Superior temporal gyrus (tissue), 1 donor: Measurements from ENCODE around the gene REPIN1.

ENCODE experiments used
- DNase-seq: peaks from one replicate; pipeline ENCODE4 v3.0.0-alpha.2; 2016; ENCODE audit errors: extremely low spot score

The REPIN1 gene

DNA sequence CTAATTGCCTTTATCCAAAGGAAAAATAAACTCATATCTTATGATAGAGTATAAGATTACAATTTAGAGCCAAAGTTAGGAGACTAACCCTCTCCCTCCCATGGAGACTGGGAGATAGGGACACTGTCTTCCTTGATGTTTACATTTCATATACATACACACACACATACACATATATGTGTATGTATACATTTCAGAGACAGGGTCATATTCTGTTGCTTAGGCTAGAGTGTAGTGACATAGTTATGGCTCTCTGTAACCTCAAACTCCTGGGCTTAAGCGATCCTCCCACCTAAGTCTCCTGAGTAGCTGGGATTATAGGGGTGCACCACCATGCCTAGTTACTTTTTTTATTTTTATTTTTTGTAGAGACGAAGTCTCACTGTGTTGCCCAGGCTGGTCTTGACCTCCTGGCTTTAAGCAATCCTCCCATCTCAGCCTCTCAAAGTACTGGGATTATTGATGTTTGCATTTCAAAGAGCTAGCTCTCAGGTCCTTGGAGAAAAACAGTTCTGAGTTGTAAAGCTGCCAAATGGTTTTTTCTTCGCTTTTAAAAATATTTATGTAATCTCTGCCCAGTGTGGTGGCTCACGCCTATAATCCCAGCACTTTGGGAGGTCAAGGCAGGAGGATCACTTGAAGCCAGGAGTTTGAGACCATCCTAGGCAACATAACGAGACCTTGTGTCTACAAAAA lies 8.1 kb upstream of the REPIN1 start:
- no peak for DNase-seq

DNA sequence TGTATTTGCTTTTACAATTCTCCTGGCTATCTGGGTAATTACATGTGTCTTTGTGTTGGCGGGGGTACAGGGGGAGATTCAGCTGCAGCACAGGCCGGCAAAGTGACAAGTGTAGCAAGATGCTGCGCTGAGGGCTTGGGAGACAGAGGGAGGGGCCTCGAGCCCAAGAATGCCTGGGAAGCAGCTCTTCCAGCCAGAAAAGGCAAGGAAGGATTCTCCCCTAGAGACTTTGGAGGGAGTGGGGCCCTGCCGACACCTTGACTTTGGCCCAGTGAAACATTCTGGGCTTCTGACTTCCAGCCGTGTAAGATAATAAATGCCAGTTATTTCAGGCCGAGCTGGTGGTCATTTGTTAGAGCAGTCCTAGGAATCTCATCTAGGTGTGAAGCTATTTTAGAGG lies 7.2 kb upstream of the REPIN1 start:
- no peak for DNase-seq

DNA sequence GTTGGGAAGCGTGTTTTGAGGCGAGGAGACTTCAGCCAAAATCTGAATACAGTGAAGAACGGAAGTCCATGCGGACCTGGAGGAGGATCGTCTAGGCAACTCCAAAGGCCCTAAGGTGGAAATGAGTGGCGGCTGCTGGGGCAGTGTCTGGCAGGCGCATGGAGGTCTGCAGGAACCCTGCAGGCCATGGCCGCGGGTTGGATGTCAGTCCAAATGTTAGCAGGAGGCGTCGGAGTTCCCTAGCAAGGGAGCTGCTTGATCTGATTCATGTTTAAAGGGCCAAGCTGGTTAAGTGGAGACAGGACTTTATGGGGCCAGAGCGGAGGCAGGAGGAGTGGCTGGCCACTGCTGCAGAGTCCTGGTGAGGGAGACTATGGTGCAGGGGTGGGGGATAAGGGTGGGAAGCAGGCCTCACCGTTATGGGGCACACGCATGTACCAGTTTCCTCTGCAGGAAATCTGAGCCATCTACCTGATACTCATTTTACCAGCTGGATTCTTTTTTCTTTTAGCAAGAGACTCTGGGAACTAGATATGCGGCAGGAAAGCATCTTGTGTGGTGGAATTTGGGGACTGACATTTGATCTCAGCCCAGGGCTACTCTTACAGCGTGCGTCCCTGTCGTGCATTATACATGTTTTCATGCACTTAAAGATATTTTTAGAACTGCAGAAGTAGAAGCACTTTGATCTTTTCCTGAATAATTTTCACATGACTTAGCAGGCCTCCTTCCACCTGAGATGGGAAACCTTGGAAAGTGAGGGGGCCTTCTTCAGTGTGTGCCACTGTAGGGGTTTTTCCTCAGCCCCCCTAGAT lies 6.6 kb upstream of the REPIN1 start:
- DNase-seq = no peak

DNA sequence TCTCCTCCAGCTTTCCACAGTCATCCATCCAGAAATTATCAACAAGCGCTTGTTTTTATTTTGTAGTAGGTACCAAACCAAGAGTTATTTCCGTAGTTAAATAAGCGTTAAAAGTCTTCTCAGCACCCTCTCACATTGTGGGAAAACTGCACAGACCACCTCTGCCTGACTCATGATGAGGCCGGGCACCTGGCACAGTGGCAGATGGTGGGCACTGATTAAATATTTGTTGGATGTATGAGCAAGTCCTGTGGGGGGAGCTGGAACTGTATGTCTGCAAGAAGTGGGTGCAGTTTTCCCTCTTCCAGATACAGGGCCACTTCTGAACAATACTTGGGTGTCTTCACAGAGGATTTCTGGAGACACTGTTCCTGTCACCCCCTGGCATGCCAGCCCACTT lies 5.3 kb upstream of the REPIN1 start:
- DNase-seq = no peak

DNA sequence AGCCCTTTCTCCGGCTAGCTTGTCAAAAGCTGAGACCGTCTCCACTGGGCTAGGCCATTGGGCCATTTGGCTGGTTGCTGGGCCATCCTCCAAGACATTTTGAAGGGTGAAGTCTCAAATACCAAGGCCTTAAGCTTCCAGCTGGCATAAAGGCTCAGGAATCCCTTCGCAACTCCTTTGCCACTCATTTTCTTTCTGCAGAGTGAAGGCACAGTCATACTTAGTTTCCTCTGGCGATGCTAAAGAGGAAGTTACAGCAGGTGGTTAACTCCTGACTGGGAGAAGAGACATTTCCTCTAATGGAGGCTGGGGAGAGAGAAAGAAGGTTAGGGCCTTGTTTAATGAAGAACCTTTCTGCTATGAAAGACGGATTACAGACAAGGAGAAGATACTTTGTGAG lies 4.8 kb upstream of the REPIN1 start:
- no peak for DNase-seq

DNA sequence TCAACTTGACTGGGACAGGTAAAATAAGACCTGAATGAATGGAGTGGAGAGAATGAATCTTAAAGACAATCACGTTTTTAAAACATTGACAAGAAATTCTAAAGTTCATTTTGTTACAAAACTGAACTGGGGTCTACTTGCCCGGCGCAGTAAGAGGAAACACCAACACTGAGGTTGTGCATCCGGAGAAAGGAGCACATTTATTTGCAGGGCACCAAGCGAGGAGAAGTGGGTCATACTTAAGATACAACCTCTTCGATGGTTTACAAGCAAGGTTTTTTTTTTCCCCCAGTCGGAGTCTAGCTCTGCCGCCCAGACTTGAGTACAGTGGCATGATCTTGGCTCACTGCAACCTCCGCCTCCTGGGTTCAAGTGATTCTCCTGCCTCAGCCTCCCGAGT lies 3.4 kb upstream of the REPIN1 start:
- no peak for DNase-seq

- DNase-seq = no peak
Measured at GRCh38 chr7:150365673-150366398, 2.8 kb upstream of the REPIN1 start.

DNA sequence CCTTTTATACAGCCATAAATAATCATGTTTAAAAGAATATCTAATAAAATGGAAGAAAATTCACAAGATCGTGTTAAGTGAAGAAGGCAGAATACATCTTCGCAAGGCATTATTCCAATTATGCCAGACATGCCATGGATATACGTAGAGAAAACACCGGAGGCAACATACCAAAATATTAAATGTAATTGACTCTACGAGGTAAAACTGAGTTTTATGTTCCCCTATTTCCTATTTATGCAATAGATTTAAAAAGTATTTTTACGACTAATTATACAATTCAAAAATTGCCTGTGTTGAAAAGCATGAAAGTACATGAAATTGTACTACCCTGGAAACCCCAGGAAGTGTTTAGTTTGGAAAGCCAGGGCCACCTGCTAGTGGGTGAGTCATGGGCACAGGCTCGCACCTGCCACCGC lies 936 bp upstream of the REPIN1 start:
- no peak for DNase-seq

- no peak for DNase-seq
Measured at GRCh38 chr7:150368884-150369747, 494 bp downstream of the REPIN1 start.

DNA sequence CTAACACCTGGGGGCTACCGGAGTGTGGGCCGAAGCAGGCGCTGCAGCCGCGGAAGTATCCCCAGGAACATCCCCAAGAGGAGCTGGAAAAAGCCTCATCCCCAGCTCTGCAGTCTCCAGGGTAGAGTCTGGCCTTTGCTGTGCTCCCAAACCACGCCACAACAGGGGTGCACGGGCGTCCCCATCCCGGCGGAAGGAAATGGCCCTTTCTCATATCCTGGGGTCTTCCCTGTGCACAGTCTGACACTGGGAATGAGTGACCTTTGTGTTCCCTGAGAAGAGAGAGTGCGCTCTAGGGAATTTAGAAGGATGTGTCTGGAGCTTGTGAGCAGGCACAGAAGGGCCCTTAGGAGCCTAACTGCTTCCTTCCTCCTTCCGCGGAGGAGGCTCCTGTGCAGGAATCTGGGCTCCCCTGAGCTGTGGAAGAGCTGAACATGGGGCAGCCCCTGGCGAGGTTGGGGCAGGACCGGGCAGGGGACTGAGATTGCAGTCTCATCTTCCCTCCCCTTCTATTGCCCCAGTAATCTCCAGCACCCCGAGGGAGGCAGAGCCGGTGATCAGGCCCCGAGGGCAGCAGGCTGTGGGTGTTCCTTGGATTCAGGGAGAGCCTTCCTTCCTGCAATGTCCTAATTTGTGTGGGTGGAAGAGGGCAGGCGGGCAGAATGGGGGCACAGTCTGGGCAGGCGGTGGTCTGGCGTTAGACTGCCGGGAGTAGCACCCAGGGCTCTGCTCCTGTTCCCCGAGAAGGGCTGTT lies 1.3 kb downstream of the REPIN1 start:
- no peak for DNase-seq

- no peak for DNase-seq
Measured at GRCh38 chr7:150370612-150371071, 2.0 kb downstream of the REPIN1 start.

DNA sequence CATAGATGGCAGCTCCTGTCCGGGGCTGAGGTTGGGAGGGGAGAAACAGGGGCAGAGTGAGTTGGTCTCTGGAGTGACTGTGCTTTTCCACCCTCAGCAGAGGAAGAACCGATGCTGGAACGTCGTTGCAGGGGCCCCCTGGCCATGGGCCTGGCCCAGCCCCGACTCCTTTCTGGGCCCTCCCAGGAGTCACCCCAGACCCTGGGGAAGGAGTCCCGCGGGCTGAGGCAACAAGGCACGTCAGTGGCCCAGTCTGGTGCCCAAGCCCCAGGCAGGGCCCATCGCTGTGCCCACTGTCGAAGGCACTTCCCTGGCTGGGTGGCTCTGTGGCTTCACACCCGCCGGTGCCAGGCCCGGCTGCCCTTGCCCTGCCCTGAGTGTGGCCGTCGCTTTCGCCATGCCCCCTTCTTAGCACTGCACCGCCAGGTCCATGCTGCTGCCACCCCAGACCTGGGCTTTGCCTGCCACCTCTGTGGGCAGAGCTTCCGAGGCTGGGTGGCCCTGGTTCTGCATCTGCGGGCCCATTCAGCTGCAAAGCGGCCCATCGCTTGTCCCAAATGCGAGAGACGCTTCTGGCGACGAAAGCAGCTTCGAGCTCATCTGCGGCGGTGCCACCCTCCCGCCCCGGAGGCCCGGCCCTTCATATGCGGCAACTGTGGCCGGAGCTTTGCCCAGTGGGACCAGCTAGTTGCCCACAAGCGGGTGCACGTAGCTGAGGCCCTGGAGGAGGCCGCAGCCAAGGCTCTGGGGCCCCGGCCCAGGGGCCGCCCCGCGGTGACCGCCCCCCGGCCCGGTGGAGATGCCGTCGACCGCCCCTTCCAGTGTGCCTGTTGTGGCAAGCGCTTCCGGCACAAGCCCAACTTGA lies 2.7 kb downstream of the REPIN1 start:
- no peak for DNase-seq

GRCh38 chr7:150371996-150372270 lies 3.3 kb downstream of the REPIN1 start:
- no peak for DNase-seq

- DNase-seq = no peak
Measured at GRCh38 chr7:150372271-150373048, 3.8 kb downstream of the REPIN1 start.

DNA sequence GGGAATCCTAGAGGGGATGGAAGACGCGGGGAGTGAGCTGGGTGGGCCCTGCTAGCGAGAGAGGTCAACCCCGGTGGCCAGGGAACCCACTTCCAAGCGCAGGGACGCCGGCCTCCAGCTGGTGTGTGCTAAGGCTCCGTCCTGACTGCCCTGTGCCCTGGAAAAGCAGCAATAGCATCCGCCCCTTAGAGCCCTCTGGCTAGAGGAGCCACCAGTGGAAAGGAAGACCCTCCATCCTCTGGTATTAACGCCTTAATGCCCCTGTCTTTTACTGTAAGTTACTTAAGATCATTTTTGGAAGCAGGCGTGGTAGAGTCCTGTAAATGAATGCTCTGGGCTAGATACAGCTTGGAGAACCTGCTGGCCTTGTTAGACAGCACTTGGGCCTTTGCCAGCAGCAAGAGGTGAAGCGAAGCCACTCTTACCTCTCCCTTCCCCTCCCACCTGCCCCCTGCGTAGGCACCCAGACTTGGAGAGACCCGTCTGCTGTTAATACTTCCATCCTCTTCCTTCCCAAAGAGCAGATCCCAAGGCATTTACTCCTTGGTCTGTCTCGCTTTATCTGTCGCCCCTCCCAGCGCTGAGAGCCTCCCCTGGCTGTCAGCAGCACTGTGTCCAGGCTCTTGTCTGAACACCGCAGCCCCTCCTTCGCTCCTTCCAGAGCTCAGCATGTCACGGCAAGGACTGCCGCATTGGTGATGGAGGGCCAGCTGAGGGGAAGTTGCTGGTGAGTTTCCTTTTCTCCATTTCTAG lies 4.6 kb downstream of the REPIN1 start:
- DNase-seq = no peak

GRCh38 chr7:150374026-150374425 lies 5.4 kb downstream of the REPIN1 start:
- DNase-seq = no peak

- DNase-seq = no peak
Measured at GRCh38 chr7:150374472-150374871, 5.8 kb downstream of the REPIN1 start.

- no peak for DNase-seq
Measured at GRCh38 chr7:150375662-150376521, 7.3 kb downstream of the REPIN1 start.
